Adrenal gland (tissue), 5 donors: ENCODE data around the gene CMPK1.

Experiments used
- CTCF ChIP-seq, 6 experiments: fragments of 450-650 bp in 4 of 6; fragments of 200-600 bp in 2 of 6; sonication (generic) in 1 of 6; IDR thresholded peaks; 1 replicate in 5 of 6; 2 replicates in 1 of 6; pipeline versions ENCODE4 v1.5.1 to v1.8.0; 2016 to 2021; ENCODE audit warnings: antibody characterized with exemption in 6 of 6, mild to moderate bottlenecking in 2 of 6, moderate library complexity in 1 of 6
- POLR2A ChIP-seq, 2 donors: fragments of 450-650 bp; IDR thresholded peaks; one replicate each; pipeline ENCODE4 v1.6.1; 2017; ENCODE audit warnings: antibody characterized with exemption in 2 of 2, mild to moderate bottlenecking in 2 of 2, moderate library complexity in 1 of 2
- donor health status: DM: no; HTN: no; CAD: no.

- TF ChIP-seq CTCF (IDR thresholded peaks at IDR 0.05) (no peak), POLR2A (IDR thresholded peaks at IDR 0.05) (no peak)
Measured at GRCh38 chr1:47367651-47368050, 34.1 kb downstream of the CMPK1 start.
